Ovary (tissue), 1 donor: ENCODE measurements around the gene NFKBIA.

Experiments
- EP300 ChIP-seq: sonication (generic); formaldehyde crosslinking; IDR thresholded peaks from one replicate; pipeline ENCODE4 v1.6.1; 2017; ENCODE audit warnings: antibody characterized with exemption
- POLR2A ChIP-seq: fragments of 450-650 bp; IDR thresholded peaks from one replicate; pipeline ENCODE4 v1.6.1; 2017; ENCODE audit warnings: antibody characterized with exemption, mild to moderate bottlenecking, moderate library complexity

- TF ChIP-seq POLR2A (no peak), EP300 (no peak)
These were observed 19.1 kb upstream of the NFKBIA start for GRCh38 chr14:35423621-35424020.
